HepG2 (cell line): Measurements from ENCODE around the gene RPUSD4. TPM values are rescaled to one million over a fixed set of nuclear protein-coding genes. Genes with fewer than 3 reads are reported as not detected.

Experiments used
- AGO2 ChIP-seq: fragments of 200-400 bp; formaldehyde crosslinking; optimal IDR thresholded peaks from 2 replicates; pipeline ENCODE3; 2017; ENCODE audit warnings: mild to moderate bottlenecking, low read depth, low read length, moderate library complexity
- BCL6 ChIP-seq: IDR thresholded peaks from 2 replicates; pipeline ENCODE4 v1.6.1; 2016; ENCODE audit warnings: missing genetic modification reagents, missing compliant biosample characterization
- FOXP1 ChIP-seq, 2 experiments: fragments of 450-650 bp in 1 of 2; IDR thresholded peaks; 2 replicates each; pipeline ENCODE4 v1.6.1; 2017 to 2018; ENCODE audit warnings: antibody characterized with exemption in 1 of 2
- HES4 ChIP-seq: sonication (generic); formaldehyde crosslinking; IDR thresholded peaks from 2 replicates; pipeline ENCODE4 v1.9.0; 2021; ENCODE audit warnings: mild to moderate bottlenecking, missing genetic modification reagents, borderline replicate concordance
- KDM3A ChIP-seq: IDR thresholded peaks from 2 replicates; pipeline ENCODE4 v1.6.1; 2018; ENCODE audit warnings: low read depth, missing compliant biosample characterization
- KDM5B ChIP-seq: sonication (generic); formaldehyde crosslinking; IDR thresholded peaks from 2 replicates; pipeline ENCODE4 v1.4.0; 2020; ENCODE audit warnings: missing genetic modification reagents, mild to moderate bottlenecking, borderline replicate concordance
- NFYC ChIP-seq: IDR thresholded peaks from 2 replicates; pipeline ENCODE4 v1.6.1; 2016; ENCODE audit warnings: missing genetic modification reagents, missing compliant biosample characterization
- POLR2G ChIP-seq: fragments of 200-400 bp; formaldehyde crosslinking; IDR thresholded peaks from 2 replicates; pipeline ENCODE4 v1.6.1; 2018; ENCODE audit warnings: mild to moderate bottlenecking, low read depth, low read length, moderate library complexity
- SPEN ChIP-seq: sonication (generic); formaldehyde crosslinking; IDR thresholded peaks from 2 replicates; pipeline ENCODE4 v1.5.1; 2020; ENCODE audit warnings: low read depth, mild to moderate bottlenecking, missing genetic modification reagents
- TBX2 ChIP-seq: sonication (generic); formaldehyde crosslinking; IDR thresholded peaks from 2 replicates; pipeline ENCODE4 v1.5.0; 2020; ENCODE audit warnings: missing genetic modification reagents, mild to moderate bottlenecking, borderline replicate concordance
- YY1 ChIP-seq: IDR thresholded peaks from 2 replicates; pipeline ENCODE4 v1.6.1; 2011; ENCODE audit warnings: low read length, low read depth, moderate library complexity, mild to moderate bottlenecking; ENCODE audit not compliant: insufficient read depth, insufficient replicate concordance
- ZBTB34 ChIP-seq: sonication (generic); formaldehyde crosslinking; IDR thresholded peaks from 2 replicates; pipeline ENCODE4 v1.8.0; 2022; ENCODE audit warnings: mild to moderate bottlenecking, missing genetic modification reagents
- ZKSCAN1 ChIP-seq: fragments of 150-350 bp; IDR thresholded peaks from 2 replicates; pipeline ENCODE4 v1.6.1; 2014; ENCODE audit warnings: low read length
- ZNF274 ChIP-seq: sonication (generic); formaldehyde crosslinking; IDR thresholded peaks from 2 replicates; pipeline ENCODE4 v1.5.1; 2020; ENCODE audit warnings: mild to moderate bottlenecking, missing genetic modification reagents
- ZNF354B ChIP-seq: sonication (generic); formaldehyde crosslinking; IDR thresholded peaks from 2 replicates; pipeline ENCODE4 v1.8.0; 2022; ENCODE audit warnings: mild to moderate bottlenecking, missing genetic modification reagents
- ZNF766 ChIP-seq: sonication (generic); formaldehyde crosslinking; IDR thresholded peaks from 2 replicates; pipeline ENCODE4 v1.5.0; 2020; ENCODE audit warnings: missing genetic modification reagents, borderline replicate concordance
- ZSCAN21 ChIP-seq: sonication (generic); formaldehyde crosslinking; IDR thresholded peaks from 2 replicates; pipeline ENCODE4 v1.8.0; 2022; ENCODE audit warnings: mild to moderate bottlenecking, missing genetic modification reagents, moderate library complexity, borderline replicate concordance
- polyA plus RNA-seq, 8 experiments: library from polyadenylated mRNA; depleted of rRNA in 3 of 8; stranded (reverse) in 7 of 8; unstranded in 1 of 8; fragments of >200 nt; fragmentation: Illumina TruSeq in 4 of 8; extraction: Trizol in 4 of 8; gene quantifications; 2 replicates each; pipeline versions ENCODE4 v1.2.1 to v1.2.3, GENCODE V29; 2011 to 2016; ENCODE audit warnings: low read depth in 4 of 8, missing spikeins in 1 of 8, mixed read lengths in 1 of 8; ENCODE audit not compliant: insufficient read depth in 1 of 8
- total RNA-seq, 5 experiments: library from RNA; depleted of rRNA; stranded (reverse); fragments of >200 nt; fragmentation: Illumina TruSeq; extraction: Trizol; gene quantifications; 2 replicates each; pipeline ENCODE4 v1.2.3, GENCODE V29; 2016; ENCODE audit warnings: low read depth in 1 of 5
- TF ChIP-seq, protein P1 (sequence below): sonication (generic); formaldehyde crosslinking; conservative IDR thresholded peaks from 2 replicates; pipeline ENCODE4 v1.4.0; 2020; ENCODE audit warnings: mild to moderate bottlenecking, missing genetic modification reagents, moderate library complexity
- TF ChIP-seq, protein P2 (sequence below): sonication (generic); formaldehyde crosslinking; IDR thresholded peaks from 2 replicates; pipeline ENCODE4 v1.8.0; 2022; ENCODE audit warnings: missing genetic modification reagents, mild to moderate bottlenecking, moderate library complexity, borderline replicate concordance

RPUSD4 gene
- total and polyA plus RNA-seq, 2 of the 13 experiments (the other 11 are each of a cell fraction or from before 2014, with no cell fraction given): 45.0 to 52.9 TPM

GRCh38 chr11:126189109-126189929, 22.1 kb downstream of the RPUSD4 start (continued):
- TF ChIP-seq, protein P1, sequence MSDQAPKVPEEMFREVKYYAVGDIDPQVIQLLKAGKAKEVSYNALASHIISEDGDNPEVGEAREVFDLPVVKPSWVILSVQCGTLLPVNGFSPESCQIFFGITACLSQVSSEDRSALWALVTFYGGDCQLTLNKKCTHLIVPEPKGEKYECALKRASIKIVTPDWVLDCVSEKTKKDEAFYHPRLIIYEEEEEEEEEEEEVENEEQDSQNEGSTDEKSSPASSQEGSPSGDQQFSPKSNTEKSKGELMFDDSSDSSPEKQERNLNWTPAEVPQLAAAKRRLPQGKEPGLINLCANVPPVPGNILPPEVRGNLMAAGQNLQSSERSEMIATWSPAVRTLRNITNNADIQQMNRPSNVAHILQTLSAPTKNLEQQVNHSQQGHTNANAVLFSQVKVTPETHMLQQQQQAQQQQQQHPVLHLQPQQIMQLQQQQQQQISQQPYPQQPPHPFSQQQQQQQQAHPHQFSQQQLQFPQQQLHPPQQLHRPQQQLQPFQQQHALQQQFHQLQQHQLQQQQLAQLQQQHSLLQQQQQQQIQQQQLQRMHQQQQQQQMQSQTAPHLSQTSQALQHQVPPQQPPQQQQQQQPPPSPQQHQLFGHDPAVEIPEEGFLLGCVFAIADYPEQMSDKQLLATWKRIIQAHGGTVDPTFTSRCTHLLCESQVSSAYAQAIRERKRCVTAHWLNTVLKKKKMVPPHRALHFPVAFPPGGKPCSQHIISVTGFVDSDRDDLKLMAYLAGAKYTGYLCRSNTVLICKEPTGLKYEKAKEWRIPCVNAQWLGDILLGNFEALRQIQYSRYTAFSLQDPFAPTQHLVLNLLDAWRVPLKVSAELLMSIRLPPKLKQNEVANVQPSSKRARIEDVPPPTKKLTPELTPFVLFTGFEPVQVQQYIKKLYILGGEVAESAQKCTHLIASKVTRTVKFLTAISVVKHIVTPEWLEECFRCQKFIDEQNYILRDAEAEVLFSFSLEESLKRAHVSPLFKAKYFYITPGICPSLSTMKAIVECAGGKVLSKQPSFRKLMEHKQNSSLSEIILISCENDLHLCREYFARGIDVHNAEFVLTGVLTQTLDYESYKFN: peak; percentile 92
- TF ChIP-seq TBX2 (CRISPR knock-in tag) (peak; percentile 98), SPEN (peak; percentile 91; the same call in 1 of the 2 replicates), HES4 (0 out of 2 replicates have a peak, but pooled peaks have one; percentile 31), KDM5B (CRISPR knock-in tag) (peak; percentile 56; the same call in 1 of the 2 replicates), ZNF354B (CRISPR knock-in tag) (no peak), KDM3A (peak; percentile 46; the same call in 1 of the 2 replicates), ZNF274 (no peak), ZSCAN21 (CRISPR knock-in tag) (peak; percentile 46; the same call in 1 of the 2 replicates), POLR2G (peak; percentile 71), BCL6 (CRISPR knock-in tag) (peak; percentile 73), AGO2 (peak; percentile 71), NFYC (CRISPR knock-in tag) (peak; percentile 45; the same call in 1 of the 2 replicates), FOXP1 (IDR thresholded peaks at IDR 0.05) (no peak), FOXP1 (CRISPR knock-in tag; IDR thresholded peaks at IDR 0.05) (peak; percentile 51; the same call in 1 of the 2 replicates), ZNF766 (CRISPR knock-in tag) (no peak), ZBTB34 (CRISPR knock-in tag) (peak; percentile 59; the same call in 1 of the 2 replicates), ZKSCAN1 (no peak), YY1 (peak; percentile 22)
- TF ChIP-seq, protein P2, sequence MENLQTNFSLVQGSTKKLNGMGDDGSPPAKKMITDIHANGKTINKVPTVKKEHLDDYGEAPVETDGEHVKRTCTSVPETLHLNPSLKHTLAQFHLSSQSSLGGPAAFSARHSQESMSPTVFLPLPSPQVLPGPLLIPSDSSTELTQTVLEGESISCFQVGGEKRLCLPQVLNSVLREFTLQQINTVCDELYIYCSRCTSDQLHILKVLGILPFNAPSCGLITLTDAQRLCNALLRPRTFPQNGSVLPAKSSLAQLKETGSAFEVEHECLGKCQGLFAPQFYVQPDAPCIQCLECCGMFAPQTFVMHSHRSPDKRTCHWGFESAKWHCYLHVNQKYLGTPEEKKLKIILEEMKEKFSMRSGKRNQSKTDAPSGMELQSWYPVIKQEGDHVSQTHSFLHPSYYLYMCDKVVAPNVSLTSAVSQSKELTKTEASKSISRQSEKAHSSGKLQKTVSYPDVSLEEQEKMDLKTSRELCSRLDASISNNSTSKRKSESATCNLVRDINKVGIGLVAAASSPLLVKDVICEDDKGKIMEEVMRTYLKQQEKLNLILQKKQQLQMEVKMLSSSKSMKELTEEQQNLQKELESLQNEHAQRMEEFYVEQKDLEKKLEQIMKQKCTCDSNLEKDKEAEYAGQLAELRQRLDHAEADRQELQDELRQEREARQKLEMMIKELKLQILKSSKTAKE (CRISPR knock-in tag): peak; percentile 92
